Endothelial cell of umbilical vein (primary cell): ENCODE data around the gene RAI1. TPM values are rescaled to one million over a fixed set of nuclear protein-coding genes. Genes with fewer than 3 reads are reported as not detected.

Experiments used
- BruUV-seq: library from RNA; stranded (reverse); fragments of 400-500 nt; replicated peaks from 2 replicates; lab custom pipeline; 2021; lab: Mats Ljungman, UMichigan
- CTCF ChIA-PET: fragments of 300-600, 350-600 bp; sonication (Branson Sonifier 250); formaldehyde crosslinking; loops from one replicate; lab custom pipeline; 2021; ENCODE audit warnings: antibody characterized with exemption, inconsistent platforms; lab: Charles Lee
- POLR2A ChIA-PET: fragments of 300-600, 350-600 bp; sonication (Branson Sonifier 250); formaldehyde crosslinking; loops from one replicate; lab custom pipeline; 2021; ENCODE audit warnings: antibody characterized with exemption, inconsistent platforms; lab: Charles Lee
- DNase-seq: peaks from one replicate; pipeline ENCODE4 v3.0.0-alpha.2; 2011; ENCODE audit warnings: low read depth, low spot score
- FAIRE-seq: peaks from 2 replicates; lab custom pipeline; 2011; peaks lifted over from hg19 to GRCh38; lab: Jason Lieb, UNC
- H2AFZ ChIP-seq: 2 replicates; pipeline ENCODE4 v1.6.0; 2012; ENCODE audit warnings: low read depth, low read length, control low read depth, inconsistent platforms
- H3K27ac ChIP-seq: 2 replicates; pipeline ENCODE4 v1.5.1; 2011; ENCODE audit warnings: low read depth, mild to moderate bottlenecking, control low read depth, low read length, moderate library complexity; ENCODE audit not compliant: insufficient read depth
- H3K27me3 ChIP-seq, 2 experiments: 2 replicates each; pipeline versions ENCODE4 v1.6.0 to v1.6.1; 2011; ENCODE audit warnings: low read length in 2 of 2, mixed read lengths in 1 of 2; ENCODE audit not compliant: control insufficient read depth in 2 of 2, insufficient read depth in 2 of 2
- H3K36me3 ChIP-seq, 2 experiments: 2 replicates in 1 of 2; 3 replicates in 1 of 2; pipeline ENCODE4 v1.5.1; 2011; ENCODE audit warnings: low read length in 2 of 2, mild to moderate bottlenecking in 1 of 2, moderate library complexity in 1 of 2; ENCODE audit not compliant: control insufficient read depth in 2 of 2, insufficient read depth in 2 of 2; ENCODE audit errors: extremely low read depth in 1 of 2
- H3K4me1 ChIP-seq: 3 replicates; pipeline ENCODE4 v1.5.1; 2011; ENCODE audit warnings: mild to moderate bottlenecking, low read length; ENCODE audit not compliant: control insufficient read depth, insufficient read depth; ENCODE audit errors: extremely low read depth
- H3K4me2 ChIP-seq: 2 replicates; pipeline ENCODE4 v1.6.1; 2011; ENCODE audit warnings: low read length, control low read depth, mixed read lengths; ENCODE audit not compliant: insufficient read depth
- H3K4me3 ChIP-seq, 3 experiments: fragments of 200-600 bp in 1 of 3; sonication (generic), shearing (Covaris generic) in 1 of 3; replicated peaks in 1 of 3; 2 replicates each; pipeline ENCODE4 v1.5.1; 2011 to 2016; ENCODE audit warnings: control low read depth in 3 of 3, low read length in 3 of 3, mild to moderate bottlenecking in 2 of 3, inconsistent platforms in 1 of 3, low read depth in 1 of 3, moderate library complexity in 1 of 3; ENCODE audit not compliant: insufficient read depth in 1 of 3
- H3K79me2 ChIP-seq: 2 replicates; pipeline ENCODE4 v1.6.0; 2012; ENCODE audit warnings: low read length, inconsistent platforms; ENCODE audit not compliant: control insufficient read depth, insufficient read depth
- H3K9ac ChIP-seq: replicated peaks from 2 replicates; pipeline ENCODE3; 2011; ENCODE audit warnings: low read length, control low read depth; ENCODE audit not compliant: insufficient read depth; ENCODE audit errors: extremely low read depth
- H3K9me1 ChIP-seq: replicated peaks from 3 replicates; pipeline ENCODE4 v1.6.0; 2011; ENCODE audit warnings: mild to moderate bottlenecking, low read length; ENCODE audit not compliant: control insufficient read depth, insufficient read depth; ENCODE audit errors: extremely low read depth
- H3K9me3 ChIP-seq: replicated peaks from 2 replicates; pipeline ENCODE4 v1.5.1; 2012; ENCODE audit warnings: low read length, inconsistent platforms; ENCODE audit not compliant: control insufficient read depth, insufficient read depth
- H4K20me1 ChIP-seq: replicated peaks from 2 replicates; pipeline ENCODE3; 2011; ENCODE audit warnings: mild to moderate bottlenecking, low read length; ENCODE audit not compliant: control insufficient read depth, insufficient read depth; ENCODE audit errors: extremely low read depth
- CTCF ChIP-seq, 2 donors: IDR thresholded peaks; 1 replicate in 1 of 2; 2 replicates in 1 of 2; pipeline ENCODE4 v1.5.1; 2011; ENCODE audit warnings: low read length in 2 of 2, mild to moderate bottlenecking in 2 of 2, moderate library complexity in 2 of 2, control low read depth in 1 of 2, inconsistent platforms in 1 of 2, low read depth in 1 of 2; ENCODE audit not compliant: insufficient read depth in 1 of 2; ENCODE audit errors: extremely low read depth in 1 of 2
- EZH2 ChIP-seq: IDR thresholded peaks from 2 replicates; pipeline ENCODE4 v1.6.1; 2012; ENCODE audit warnings: borderline replicate concordance, low read depth, mild to moderate bottlenecking, moderate library complexity, low read length, inconsistent platforms; ENCODE audit not compliant: severe bottlenecking
- FOS ChIP-seq: IDR thresholded peaks from 2 replicates; pipeline ENCODE4 v1.6.1; 2011; ENCODE audit warnings: mild to moderate bottlenecking, low read length, moderate library complexity, borderline replicate concordance; ENCODE audit not compliant: insufficient read depth
- GATA2 ChIP-seq: IDR thresholded peaks from 2 replicates; pipeline ENCODE4 v1.7.0; 2011; ENCODE audit warnings: low read depth, mild to moderate bottlenecking, moderate library complexity, mixed read lengths, low read length; ENCODE audit not compliant: insufficient read length, insufficient read depth
- JUN ChIP-seq: IDR thresholded peaks from 2 replicates; pipeline ENCODE4 v1.6.1; 2011; ENCODE audit warnings: borderline replicate concordance, low read depth; ENCODE audit not compliant: insufficient read length, insufficient read depth
- MAX ChIP-seq: IDR thresholded peaks from 2 replicates; pipeline ENCODE4 v1.6.1; 2011; ENCODE audit not compliant: insufficient read depth, insufficient read length
- MYC ChIP-seq: IDR thresholded peaks from one replicate; pipeline ENCODE4 v1.6.1; 2011; ENCODE audit warnings: mild to moderate bottlenecking, low read depth, low read length
- POLR2A ChIP-seq: IDR thresholded peaks from 2 replicates; pipeline ENCODE4 v1.6.1; 2012; ENCODE audit warnings: low read depth, mild to moderate bottlenecking, control low read depth, low read length
- POLR2AphosphoS5 ChIP-seq: IDR thresholded peaks from 2 replicates; pipeline ENCODE4 v1.6.1; 2012; ENCODE audit warnings: low read depth, mild to moderate bottlenecking, control low read depth, low read length, moderate library complexity; ENCODE audit not compliant: insufficient read depth
- dilution Hi-C: fragments of 300-500 bp; cut with MboI; formaldehyde crosslinking; loops from one replicate; pipeline ENCODE4 v1.15.0; 2019; ENCODE audit warnings: low sequenced_read_pairs; ENCODE audit not compliant: extremely low pct_ligation_motif_present
- intact Hi-C: fragments of 100-400 bp; cut with micrococcal nuclease; formaldehyde crosslinking; loops from one replicate; pipeline ENCODE4 v1.10.0; 2022
- polyA plus RNA-seq, 4 experiments: library from polyadenylated mRNA; depleted of rRNA in 3 of 4; stranded (reverse) in 3 of 4; unstranded in 1 of 4; fragments of >200 nt; gene quantifications; 2 replicates each; pipeline versions ENCODE4 v1.2.1 to v1.2.3, GENCODE V29; 2011 to 2012; ENCODE audit warnings: missing spikeins in 1 of 4
- total RNA-seq: library from RNA; stranded (reverse); gene quantifications from 2 replicates; pipeline ENCODE4 v1.2.3, GENCODE V29; 2021

Gene RAI1
- total and polyA plus RNA-seq, 2 donors (not counting 3 experiments of a cell fraction or from before 2014, with no cell fraction given) = 7.8 to 43.3 TPM

DNA sequence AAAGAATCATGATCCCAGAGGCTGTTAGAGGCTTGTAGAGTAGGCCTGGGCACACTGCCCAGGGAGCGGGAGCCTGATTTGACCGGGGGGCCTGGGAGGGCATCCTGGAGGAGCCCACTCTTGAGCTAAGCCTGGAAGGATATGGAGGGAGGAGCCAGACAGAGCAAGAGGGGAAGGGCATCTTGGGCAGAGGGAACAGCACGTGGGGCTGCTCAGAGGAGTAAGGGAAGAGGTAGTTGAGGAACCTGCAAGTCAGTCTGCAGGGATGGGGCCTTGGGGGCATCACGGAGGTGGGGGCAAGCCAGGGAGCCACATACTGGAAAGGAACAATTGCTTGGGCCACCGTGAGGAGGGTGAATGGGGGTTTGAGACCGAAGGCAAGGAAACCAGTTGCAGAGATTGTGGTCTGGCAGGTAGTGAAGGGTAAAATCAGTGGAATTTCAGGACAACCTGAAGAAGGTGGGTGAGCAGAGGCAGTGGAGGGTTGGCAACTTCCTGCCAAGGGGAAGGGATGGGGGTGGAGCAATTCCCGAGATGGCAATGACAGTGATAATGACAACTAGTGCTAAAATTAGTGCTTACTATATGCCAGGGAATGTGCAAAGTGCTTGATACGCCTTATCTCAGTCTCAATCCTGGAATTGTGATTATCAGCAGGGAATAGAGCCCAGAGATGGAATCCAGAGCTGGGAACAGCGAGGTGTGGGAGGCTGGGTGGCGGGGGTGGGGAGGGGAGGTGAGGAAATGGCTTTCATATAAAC, 9.7 kb upstream of the RAI1 start:
- no peaks in the 10 kb centered on the region for H3K9me3 ChIP-seq
- H3K79me2 ChIP-seq = no peaks in the 10 kb centered on the region
- no peak overlapping the region for H2AFZ ChIP-seq
- H3K36me3 ChIP-seq = no peaks in the 10 kb centered on the region
- ChIA-PET POLR2A (no interaction called here), CTCF (no interaction called here)
- no peak overlapping the region for H3K27ac ChIP-seq
- DNase-seq (no peak), FAIRE-seq (no peak)
- no peaks in the 10 kb centered on the region for H4K20me1 ChIP-seq
- no TSS peak for BruUV-seq
- no peaks in the 10 kb centered on the region for H3K9me1 ChIP-seq
- intact Hi-C loops (no loop called here), dilution Hi-C loops (no loop called here)
- TF ChIP-seq MYC = no peak
- no peak for TF ChIP-seq JUN
- no peak for TF ChIP-seq MAX
- no peak for TF ChIP-seq CTCF (IDR thresholded peaks at IDR 0.05; ENCODE audit: extremely low read depth in 1 of 2, insufficient read depth in 1 of 2, low read depth in 1 of 2, low read length in 2 of 2)
- no peak for TF ChIP-seq POLR2A
- TF ChIP-seq EZH2 = no peak
- TF ChIP-seq FOS = no peak
- TF ChIP-seq GATA2 = no peak
- no peak for TF ChIP-seq POLR2AphosphoS5
- no peak overlapping the region for H3K4me2 ChIP-seq
- H3K4me1 ChIP-seq = peaks cover 8% of the 10 kb centered on the region
- no peak overlapping the region for H3K4me3 ChIP-seq
- H3K27me3 ChIP-seq = peaks cover 6 to 11% of the 10 kb centered on the region in 2 experiments
- H3K9ac ChIP-seq = no peak overlapping the region
